ENCODE results near the gene RNF43.

The RNF43 gene

DNA sequence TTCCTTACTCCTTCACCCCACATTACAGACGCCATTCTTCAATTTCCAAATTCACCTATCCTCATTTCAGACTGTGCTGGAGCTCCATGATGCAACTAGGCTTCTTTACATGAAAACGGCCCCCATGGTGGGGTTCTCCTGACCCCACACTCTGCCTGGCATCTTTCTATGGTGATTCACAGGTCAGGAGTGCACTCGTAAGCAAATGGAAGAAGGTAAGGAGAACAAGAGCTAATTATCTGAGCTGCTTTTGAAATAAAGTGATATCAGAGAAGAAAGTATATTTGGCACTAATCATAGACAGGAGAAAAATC, 37.9 kb downstream of the RNF43 start:
- H3K4me3 ChIP-seq (ENCODE audit: control insufficient read depth, low read depth, low read length): no peak overlapping the region
- TF ChIP-seq, protein P1, sequence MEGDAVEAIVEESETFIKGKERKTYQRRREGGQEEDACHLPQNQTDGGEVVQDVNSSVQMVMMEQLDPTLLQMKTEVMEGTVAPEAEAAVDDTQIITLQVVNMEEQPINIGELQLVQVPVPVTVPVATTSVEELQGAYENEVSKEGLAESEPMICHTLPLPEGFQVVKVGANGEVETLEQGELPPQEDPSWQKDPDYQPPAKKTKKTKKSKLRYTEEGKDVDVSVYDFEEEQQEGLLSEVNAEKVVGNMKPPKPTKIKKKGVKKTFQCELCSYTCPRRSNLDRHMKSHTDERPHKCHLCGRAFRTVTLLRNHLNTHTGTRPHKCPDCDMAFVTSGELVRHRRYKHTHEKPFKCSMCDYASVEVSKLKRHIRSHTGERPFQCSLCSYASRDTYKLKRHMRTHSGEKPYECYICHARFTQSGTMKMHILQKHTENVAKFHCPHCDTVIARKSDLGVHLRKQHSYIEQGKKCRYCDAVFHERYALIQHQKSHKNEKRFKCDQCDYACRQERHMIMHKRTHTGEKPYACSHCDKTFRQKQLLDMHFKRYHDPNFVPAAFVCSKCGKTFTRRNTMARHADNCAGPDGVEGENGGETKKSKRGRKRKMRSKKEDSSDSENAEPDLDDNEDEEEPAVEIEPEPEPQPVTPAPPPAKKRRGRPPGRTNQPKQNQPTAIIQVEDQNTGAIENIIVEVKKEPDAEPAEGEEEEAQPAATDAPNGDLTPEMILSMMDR (IDR thresholded peaks at IDR 0.05; ENCODE audit: control insufficient read depth, insufficient read depth, low read depth, low read length, missing control alignments): no peak
- no peak for DNase-seq (ENCODE audit: low read depth)

DNA sequence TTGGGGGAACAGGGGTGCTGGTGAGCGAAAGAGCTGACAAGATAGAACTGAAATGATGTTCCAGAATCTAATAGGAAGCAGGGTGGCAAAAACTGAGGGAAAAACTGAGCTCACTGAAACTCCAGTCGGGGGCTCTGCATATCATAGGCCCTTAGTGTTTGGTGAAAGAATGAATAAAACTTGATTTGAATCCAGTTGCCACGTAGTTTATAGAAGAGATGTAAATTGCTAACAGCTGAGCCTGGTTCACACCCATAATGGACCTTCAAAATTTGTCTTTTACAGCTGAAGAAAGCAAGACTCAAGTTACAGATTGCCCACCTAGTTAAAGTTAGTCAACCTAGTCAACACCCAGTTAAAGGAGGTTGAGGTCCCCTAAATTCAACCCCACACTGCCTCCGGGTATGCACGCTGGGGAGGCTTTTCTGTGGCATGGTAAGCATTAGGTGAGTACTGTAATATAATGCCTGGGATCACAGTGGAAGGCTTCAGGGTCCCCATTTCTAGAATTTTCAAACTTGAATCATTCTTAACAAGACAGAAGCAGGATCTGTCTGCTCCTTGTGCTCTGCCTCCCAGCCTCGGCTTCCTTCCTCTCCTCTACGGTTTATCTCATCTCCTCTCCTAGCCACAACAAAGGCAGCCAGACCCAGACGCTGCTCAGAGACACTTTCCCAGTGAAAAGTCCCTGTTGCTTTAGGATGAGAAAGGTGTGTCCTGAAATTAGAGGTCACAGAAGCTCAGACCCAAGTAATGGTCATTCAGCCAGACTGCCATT, 38.4 kb downstream of the RNF43 start:
- H3K4me3 ChIP-seq (ENCODE audit: control insufficient read depth, low read depth, low read length): no peak overlapping the region
- no peak for DNase-seq (ENCODE audit: low read depth)
- TF ChIP-seq, protein P1 (IDR thresholded peaks at IDR 0.05; ENCODE audit: control insufficient read depth, insufficient read depth, low read depth, low read length, missing control alignments): no peak

DNA sequence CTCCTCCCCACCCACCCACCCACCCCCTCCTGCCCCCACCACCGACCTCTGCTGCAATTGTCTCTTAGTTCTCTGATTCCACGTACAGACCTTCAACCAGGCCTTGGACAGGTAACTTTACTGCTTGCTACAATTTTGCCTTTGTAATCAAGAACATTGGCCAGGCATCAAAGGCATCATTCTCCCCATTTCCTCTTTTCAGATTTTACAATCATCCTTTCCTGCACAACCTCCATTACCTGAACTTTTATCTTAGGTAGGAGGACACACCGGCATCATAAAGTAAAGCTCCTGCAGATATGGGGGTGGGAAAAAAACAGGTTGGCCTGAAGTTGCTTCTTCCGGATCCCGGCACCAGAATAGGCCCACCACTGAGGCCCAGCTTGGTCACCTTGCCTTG, 39.7 kb downstream of the RNF43 start:
- DNase-seq (ENCODE audit: low read depth): no peak
- TF ChIP-seq, protein P1 (IDR thresholded peaks at IDR 0.05; ENCODE audit: control insufficient read depth, insufficient read depth, low read depth, low read length, missing control alignments): no peak

DNA sequence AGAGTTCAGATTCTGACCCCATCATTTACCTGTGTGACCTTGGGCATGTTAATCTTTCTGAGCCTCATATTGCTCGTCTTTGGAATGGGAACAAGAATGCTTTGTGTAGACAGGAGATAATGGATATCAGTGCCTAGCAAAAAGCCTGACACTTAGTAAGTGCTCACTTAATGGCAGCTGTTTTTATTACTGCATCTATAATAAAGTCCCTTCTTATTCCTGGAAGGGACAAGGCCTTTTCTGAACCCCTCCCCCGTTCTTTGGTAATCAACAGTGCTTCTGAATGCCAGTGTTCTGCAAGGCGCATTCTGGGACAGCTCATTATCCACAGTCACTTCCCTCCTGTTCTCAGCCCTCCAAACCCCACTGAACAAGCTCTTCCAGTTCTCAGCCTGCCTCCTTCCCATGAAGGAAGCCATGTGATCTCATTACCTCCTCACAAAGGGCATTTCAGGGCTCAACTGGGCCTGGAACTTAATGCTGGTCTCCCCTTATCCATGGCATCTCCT, 40.2 kb downstream of the RNF43 start:
- TF ChIP-seq, protein P1 (IDR thresholded peaks at IDR 0.05; ENCODE audit: control insufficient read depth, insufficient read depth, low read depth, low read length, missing control alignments): no peak
- H3K4me3 ChIP-seq (ENCODE audit: control insufficient read depth, low read depth, low read length): no peak overlapping the region
- no peak for DNase-seq (ENCODE audit: low read depth)

More for the DNA sequence above, 39.7 kb downstream of the RNF43 start:
- no peak overlapping the region for H3K4me3 ChIP-seq (ENCODE audit: control insufficient read depth, low read depth, low read length)

DNA sequence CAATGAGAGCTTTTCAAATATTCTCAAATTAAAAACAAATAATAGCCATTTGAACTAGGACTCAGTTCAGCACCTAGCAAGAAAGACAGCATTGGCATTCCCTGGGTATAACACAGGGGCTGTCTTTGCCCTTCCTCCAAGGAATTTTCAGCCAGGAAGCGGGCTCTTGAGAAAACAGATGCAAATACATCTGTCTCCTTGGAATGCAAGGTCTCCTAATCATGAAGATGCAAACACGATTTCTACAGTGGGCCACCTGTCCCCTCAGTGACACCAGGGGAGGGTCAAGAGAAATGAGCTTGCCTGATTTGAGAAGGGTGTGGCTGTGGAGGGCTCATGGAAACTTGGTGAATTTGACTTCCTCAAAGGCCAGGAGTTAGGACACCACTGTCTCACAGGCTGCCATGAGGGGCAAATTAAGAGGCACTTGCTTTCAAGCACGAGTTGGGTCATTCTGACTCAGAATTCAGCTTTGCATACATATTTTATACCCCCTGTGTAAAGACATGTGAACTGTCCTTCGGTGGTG, 40.8 kb downstream of the RNF43 start:
- no peak for DNase-seq (ENCODE audit: low read depth)
- no peak overlapping the region for H3K4me3 ChIP-seq (ENCODE audit: control insufficient read depth, low read depth, low read length)
- TF ChIP-seq, protein P1 (IDR thresholded peaks at IDR 0.05; ENCODE audit: control insufficient read depth, insufficient read depth, low read depth, low read length, missing control alignments): no peak

DNA sequence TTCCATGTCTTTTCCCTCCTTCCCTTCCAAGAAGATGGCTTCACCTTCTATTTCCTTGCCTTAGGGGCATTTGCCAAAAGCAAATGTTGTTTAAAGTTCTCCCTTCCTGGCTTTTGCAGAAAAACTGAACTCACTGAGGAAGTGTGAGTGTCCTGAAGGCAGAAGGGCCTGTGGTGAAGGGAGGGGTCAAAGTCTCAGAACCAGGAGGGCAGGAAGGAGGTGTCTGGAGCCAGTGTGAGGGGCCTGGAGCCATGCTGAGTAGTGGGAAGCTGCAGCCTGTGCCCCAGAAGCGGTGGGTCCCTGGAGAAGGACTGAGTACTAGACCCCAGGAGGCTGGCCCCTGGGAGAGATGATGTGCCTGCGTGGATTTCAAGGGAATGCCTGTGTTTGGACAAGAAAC, 41.5 kb downstream of the RNF43 start:
- TF ChIP-seq, protein P1 (IDR thresholded peaks at IDR 0.05; ENCODE audit: control insufficient read depth, insufficient read depth, low read depth, low read length, missing control alignments): no peak
- no peak overlapping the region for H3K4me3 ChIP-seq (ENCODE audit: control insufficient read depth, low read depth, low read length)
- DNase-seq (ENCODE audit: low read depth): no peak
